Neural crest cell (in vitro differentiated cells): ENCODE measurements around the gene TIGD1. TPM values are rescaled to one million over a fixed set of nuclear protein-coding genes. Genes with fewer than 3 reads are reported as not detected.

Experiments used
- DNase-seq: peaks from one replicate; pipeline ENCODE4 v3.0.0; 2021; ENCODE audit warnings: low read depth, mixed read lengths, low spot score
- H3K27ac Mint-ChIP-seq: one replicate; pipeline ENCODE4 v1.8.0; 2021; ENCODE audit warnings: mild to moderate bottlenecking, mixed read lengths; ENCODE audit not compliant: unreplicated experiment
- H3K27me3 Mint-ChIP-seq: 2 replicates; pipeline ENCODE4 v1.8.0; 2021; ENCODE audit warnings: low read depth, mild to moderate bottlenecking, mixed read lengths
- H3K36me3 Mint-ChIP-seq: 2 replicates; pipeline ENCODE4 v1.8.0; 2021; ENCODE audit warnings: low read depth, mild to moderate bottlenecking, mixed read lengths
- H3K4me1 Mint-ChIP-seq: 2 replicates; pipeline ENCODE4 v1.8.0; 2021; ENCODE audit warnings: mixed read lengths
- H3K4me3 Mint-ChIP-seq: one replicate; pipeline ENCODE4 v1.8.0; 2021; ENCODE audit warnings: mild to moderate bottlenecking, mixed read lengths
- H3K9me3 Mint-ChIP-seq: 2 replicates; pipeline ENCODE4 v1.8.0; 2021; ENCODE audit warnings: mixed read lengths
- CTCF ChIP-seq: fragments of 200-600 bp; sonication (generic); conservative IDR thresholded peaks from 2 replicates; pipeline ENCODE4 v1.5.0; 2021; ENCODE audit warnings: antibody characterized with exemption, mild to moderate bottlenecking
- total RNA-seq: library from RNA; stranded (reverse); gene quantifications from 2 replicates; pipeline ENCODE4 v1.2.1, GENCODE V29; 2021

The TIGD1 gene
- total RNA-seq, 1 donor from 2014 or later: 11.8 TPM

- no peak overlapping the region for H3K4me3 Mint-ChIP-seq
- H3K9me3 Mint-ChIP-seq: no peaks in the 10 kb centered on the region
- H3K27me3 Mint-ChIP-seq: no peaks in the 10 kb centered on the region
- DNase-seq: no peak
- H3K36me3 Mint-ChIP-seq: peaks cover 19% of the 10 kb centered on the region
- TF ChIP-seq CTCF: no peak
- H3K4me1 Mint-ChIP-seq: peaks cover 7% of the 10 kb centered on the region
- H3K27ac Mint-ChIP-seq: no peak overlapping the region
Measured at GRCh38 chr2:232568161-232568560, 17.8 kb upstream of the TIGD1 start.

- Mint-ChIP-seq H3K9me3 (no peaks in the 10 kb centered on the region), H3K36me3 (peaks cover 19% of the 10 kb centered on the region), H3K27ac (peak overlapping the region; percentile 79), H3K4me1 (peaks cover 7% of the 10 kb centered on the region), H3K27me3 (no peaks in the 10 kb centered on the region), H3K4me3 (no peak overlapping the region)
- TF ChIP-seq CTCF: no peak
- DNase-seq: no peak
Measured at GRCh38 chr2:232567721-232568120, 17.4 kb upstream of the TIGD1 start.

- no peak for TF ChIP-seq CTCF
- no peak for DNase-seq
- Mint-ChIP-seq H3K9me3 (no peaks in the 10 kb centered on the region), H3K4me1 (no peaks in the 10 kb centered on the region), H3K4me3 (no peak overlapping the region), H3K27ac (no peak overlapping the region), H3K36me3 (peaks cover 14% of the 10 kb centered on the region), H3K27me3 (no peaks in the 10 kb centered on the region)
Measured at GRCh38 chr2:232563580-232563979, 13.2 kb upstream of the TIGD1 start.

- H3K36me3 Mint-ChIP-seq: peaks cover 13% of the 10 kb centered on the region
- no peaks in the 10 kb centered on the region for H3K4me1 Mint-ChIP-seq
- no peak for DNase-seq
- H3K27ac Mint-ChIP-seq: no peak overlapping the region
- no peak overlapping the region for H3K4me3 Mint-ChIP-seq
- H3K27me3 Mint-ChIP-seq: no peaks in the 10 kb centered on the region
- TF ChIP-seq CTCF: no peak
- H3K9me3 Mint-ChIP-seq: no peaks in the 10 kb centered on the region
Measured at GRCh38 chr2:232562515-232563151, 12.3 kb upstream of the TIGD1 start.

GRCh38 chr2:232556426-232556825, 6.1 kb upstream of the TIGD1 start:
- DNase-seq: no peak
- no peak overlapping the region for H3K27ac Mint-ChIP-seq
- H3K4me1 Mint-ChIP-seq: peaks cover 20% of the 10 kb centered on the region
- peaks cover 7% of the 10 kb centered on the region for H3K36me3 Mint-ChIP-seq
- TF ChIP-seq CTCF: no peak
- H3K9me3 Mint-ChIP-seq: no peaks in the 10 kb centered on the region
- no peak overlapping the region for H3K4me3 Mint-ChIP-seq
- no peaks in the 10 kb centered on the region for H3K27me3 Mint-ChIP-seq
